HUES48 (cell line): Measurements from ENCODE around the gene SERPIND1.
"Not testable (repeated sequence)": the region's sequence is repeated elsewhere in the genome, so short reads cannot be mapped to it uniquely, and the experiment has no call there.

Source experiments
- H3K27ac ChIP-seq: one replicate; pipeline ENCODE4 v1.7.0; 2013; ENCODE audit warnings: low read depth, low read length, inconsistent platforms
- H3K27me3 ChIP-seq: 2 replicates; pipeline ENCODE4 v1.6.1; 2013; ENCODE audit warnings: mild to moderate bottlenecking, low read length; ENCODE audit not compliant: control insufficient read depth, insufficient read depth
- H3K36me3 ChIP-seq: 2 replicates; pipeline ENCODE4 v1.6.1; 2013; ENCODE audit warnings: low read length; ENCODE audit not compliant: control insufficient read depth, insufficient read depth
- H3K4me1 ChIP-seq: 2 replicates; pipeline ENCODE4 v1.6.1; 2013; ENCODE audit warnings: mild to moderate bottlenecking, low read length; ENCODE audit not compliant: control insufficient read depth, insufficient read depth
- H3K4me3 ChIP-seq: 2 replicates; pipeline ENCODE4 v1.5.1; 2013; ENCODE audit warnings: mild to moderate bottlenecking, low read depth, low read length
- H3K9ac ChIP-seq: 2 replicates; pipeline ENCODE4 v1.6.1; 2013; ENCODE audit warnings: mild to moderate bottlenecking, low read depth, low read length, moderate library complexity
- H3K9me3 ChIP-seq: 2 replicates; pipeline ENCODE4 v1.6.1; 2013; ENCODE audit warnings: low read length; ENCODE audit not compliant: control insufficient read depth, insufficient read depth

The SERPIND1 gene

DNA sequence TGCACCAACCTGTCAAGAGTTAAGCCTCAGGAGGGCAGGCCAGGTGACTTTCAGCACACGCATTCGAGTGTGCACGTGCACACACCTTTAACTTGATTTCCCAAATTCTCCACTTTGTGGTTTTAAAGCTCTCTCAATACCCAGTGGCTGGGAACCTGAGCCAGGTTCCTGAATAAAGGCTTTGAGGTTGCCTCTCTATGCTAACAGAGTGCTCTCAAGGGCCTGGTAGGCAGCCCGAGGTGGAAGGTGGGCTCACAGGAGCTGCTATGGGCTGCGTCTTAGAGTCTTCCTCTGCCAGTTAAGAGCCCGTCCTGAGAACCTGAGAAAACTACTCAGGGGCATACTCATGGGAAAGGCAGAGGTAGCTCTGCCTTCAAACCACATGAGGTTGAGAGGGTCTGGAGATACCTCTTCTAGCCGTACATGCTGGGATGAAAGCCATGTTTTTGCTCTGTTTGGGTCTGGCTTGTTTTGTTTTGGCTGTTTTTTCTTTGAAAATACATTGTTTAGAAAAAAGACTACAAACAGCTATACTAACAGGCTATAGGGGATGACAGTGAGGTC lies 11.6 kb upstream of the SERPIND1 start:
- H3K27ac ChIP-seq, result no peak overlapping the region
- no peaks in the 10 kb centered on the region for H3K9me3 ChIP-seq
- no peak overlapping the region for H3K9ac ChIP-seq
- H3K36me3 ChIP-seq, result peaks cover 37% of the 10 kb centered on the region
- no peak overlapping the region for H3K4me3 ChIP-seq
- H3K27me3 ChIP-seq, result no peaks in the 10 kb centered on the region
- H3K4me1 ChIP-seq, result no peaks in the 10 kb centered on the region

DNA sequence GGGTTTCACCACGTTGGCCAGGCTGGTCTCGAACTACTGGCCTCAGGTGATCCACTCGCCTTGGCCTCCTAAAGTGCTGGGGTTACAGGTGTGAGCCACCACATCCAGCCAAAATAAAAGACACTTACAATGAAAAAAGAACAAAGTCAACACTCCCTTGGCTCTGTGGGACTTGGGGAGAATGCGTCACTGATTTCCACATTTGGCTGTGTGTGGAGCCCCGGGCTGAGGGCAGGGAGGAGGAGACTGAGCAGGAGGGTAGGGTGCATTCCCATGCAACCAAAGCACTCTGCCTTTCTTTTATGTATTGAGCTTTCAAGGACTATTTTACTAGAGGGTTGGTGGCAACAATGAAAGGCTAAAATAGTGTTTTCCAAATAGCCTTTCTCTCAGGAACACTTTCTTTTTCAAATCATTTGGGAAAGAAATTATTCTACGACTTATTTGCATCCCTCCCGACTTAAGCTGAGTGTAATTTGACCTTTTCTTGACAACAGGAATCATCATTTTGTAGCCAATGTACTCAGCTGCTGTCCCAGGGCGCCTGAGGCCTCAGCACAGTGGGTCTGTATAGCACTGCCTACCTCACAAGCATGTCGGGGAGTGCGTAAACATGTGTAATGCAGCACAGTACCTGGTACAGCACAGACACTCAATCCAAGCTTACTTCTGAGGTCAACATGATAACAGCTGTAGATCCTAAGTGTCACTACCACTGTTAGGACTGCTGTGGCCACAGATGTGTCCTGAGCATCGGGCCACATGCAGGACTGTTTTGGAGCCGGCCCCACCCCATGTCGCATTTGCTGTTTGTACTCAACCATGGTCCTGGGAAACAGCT lies 10.1 kb upstream of the SERPIND1 start:
- H3K4me1 ChIP-seq, result no peaks in the 10 kb centered on the region
- H3K36me3 ChIP-seq, result peaks cover 37% of the 10 kb centered on the region
- no peak overlapping the region for H3K9ac ChIP-seq
- no peak overlapping the region for H3K4me3 ChIP-seq
- H3K27ac ChIP-seq, result no peak overlapping the region
- H3K27me3 ChIP-seq, result no peaks in the 10 kb centered on the region
- no peaks in the 10 kb centered on the region for H3K9me3 ChIP-seq

DNA sequence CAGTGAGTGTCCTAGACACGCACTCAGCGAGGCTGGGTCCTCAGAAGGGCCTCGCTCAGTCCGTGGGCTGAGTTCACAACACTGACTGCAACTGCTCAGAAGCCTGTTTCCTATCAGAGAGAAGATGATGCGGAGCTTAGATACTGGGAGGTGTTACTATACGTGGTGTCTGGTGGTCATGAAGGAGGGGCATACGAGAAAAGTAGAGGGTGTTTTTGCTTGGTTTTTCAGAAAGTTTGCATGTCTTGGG lies 9.5 kb upstream of the SERPIND1 start:
- Histone ChIP-seq H3K9me3 (no peaks in the 10 kb centered on the region), H3K4me3 (no peak overlapping the region), H3K27me3 (no peaks in the 10 kb centered on the region), H3K27ac (no peak overlapping the region), H3K36me3 (peaks cover 37% of the 10 kb centered on the region), H3K9ac (no peak overlapping the region), H3K4me1 (no peaks in the 10 kb centered on the region)

GRCh38 chr22:20764729-20765128 lies 9.2 kb upstream of the SERPIND1 start:
- Histone ChIP-seq H3K27ac (no peak overlapping the region), H3K9me3 (no peaks in the 10 kb centered on the region), H3K27me3 (no peaks in the 10 kb centered on the region), H3K4me3 (no peak overlapping the region), H3K9ac (no peak overlapping the region), H3K4me1 (no peaks in the 10 kb centered on the region), H3K36me3 (peaks cover 37% of the 10 kb centered on the region)

DNA sequence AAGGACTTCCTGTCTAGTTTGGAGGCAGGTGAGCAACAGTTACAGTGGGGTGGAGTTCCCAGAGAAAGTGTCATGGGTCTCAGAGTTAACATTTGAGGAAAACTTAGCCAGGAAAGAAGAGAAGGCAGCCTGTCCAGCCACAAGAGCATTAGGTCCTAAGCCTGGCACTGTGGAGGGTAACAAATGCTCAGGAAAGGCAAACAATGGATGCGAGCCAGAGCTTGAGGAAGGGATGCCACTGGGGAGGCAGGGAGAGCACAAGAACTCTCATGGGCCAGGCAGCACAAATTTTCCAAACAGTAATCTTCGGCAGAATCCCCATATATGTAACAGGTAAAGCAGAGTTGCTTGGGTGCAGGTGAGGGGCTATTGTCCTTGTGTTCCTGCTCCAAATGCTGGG lies 8.0 kb upstream of the SERPIND1 start:
- Histone ChIP-seq H3K4me1 (no peaks in the 10 kb centered on the region), H3K27me3 (no peaks in the 10 kb centered on the region), H3K27ac (no peak overlapping the region), H3K9ac (no peak overlapping the region), H3K4me3 (no peak overlapping the region), H3K36me3 (peaks cover 34% of the 10 kb centered on the region), H3K9me3 (no peaks in the 10 kb centered on the region)

- Histone ChIP-seq H3K27ac (no peak overlapping the region), H3K9me3 (no peaks in the 10 kb centered on the region), H3K4me3 (no peak overlapping the region), H3K27me3 (no peaks in the 10 kb centered on the region), H3K36me3 (peaks cover 30% of the 10 kb centered on the region), H3K4me1 (no peaks in the 10 kb centered on the region), H3K9ac (no peak overlapping the region)
Measured at GRCh38 chr22:20766530-20766929, 7.4 kb upstream of the SERPIND1 start.

GRCh38 chr22:20769496-20769826 lies 4.5 kb upstream of the SERPIND1 start:
- H3K27ac ChIP-seq, H3K36me3 ChIP-seq: not testable (repeated sequence)

DNA sequence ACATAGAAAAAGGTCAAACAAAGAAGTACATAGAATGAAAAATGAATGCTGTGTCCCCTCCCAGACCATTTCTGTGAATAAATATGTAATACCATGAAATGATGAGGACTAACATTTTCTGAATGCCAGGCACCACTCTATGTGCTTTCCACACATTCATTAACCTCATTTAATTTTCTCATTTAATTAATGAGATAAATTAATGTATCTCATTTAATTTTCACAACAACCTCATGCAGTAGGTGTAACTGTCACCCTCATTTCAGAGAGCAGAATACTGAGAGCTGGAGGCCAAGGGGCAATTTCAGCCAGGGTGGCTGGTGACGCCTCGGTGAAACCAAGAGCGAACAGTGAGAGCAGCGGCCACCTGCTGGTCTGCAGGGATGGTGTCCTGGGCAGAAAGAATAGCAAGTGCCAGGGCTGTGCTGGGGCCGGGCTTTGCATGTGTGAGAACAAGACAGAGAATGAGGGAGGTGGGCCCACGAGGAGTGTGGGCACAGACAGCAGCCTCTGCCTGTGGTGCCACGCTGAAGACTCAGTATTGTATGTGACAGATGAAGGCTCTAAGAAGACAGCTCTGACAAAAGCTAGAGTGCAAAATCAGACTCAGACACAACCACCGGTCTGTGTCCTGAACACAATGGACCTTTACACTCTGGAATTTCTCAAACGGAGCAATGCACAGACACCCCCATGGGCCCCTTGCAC lies 1.8 kb upstream of the SERPIND1 start:
- Histone ChIP-seq H3K4me1 (no peaks in the 10 kb centered on the region), H3K9ac (no peak overlapping the region), H3K36me3 (no peaks in the 10 kb centered on the region), H3K27ac (no peak overlapping the region), H3K4me3 (no peak overlapping the region), H3K9me3 (no peaks in the 10 kb centered on the region), H3K27me3 (no peaks in the 10 kb centered on the region)

More at GRCh38 chr22:20769496-20769826, 4.5 kb upstream of the SERPIND1 start:
- H3K4me3 ChIP-seq, H3K9ac ChIP-seq, H3K9me3 ChIP-seq, H3K4me1 ChIP-seq, H3K27me3 ChIP-seq: not testable (repeated sequence)

- H3K27me3 ChIP-seq, result no peaks in the 10 kb centered on the region
- H3K9me3 ChIP-seq, result no peaks in the 10 kb centered on the region
- H3K27ac ChIP-seq, result no peak overlapping the region
- H3K4me3 ChIP-seq, result no peak overlapping the region
- H3K4me1 ChIP-seq, result peaks cover 7% of the 10 kb centered on the region
- no peaks in the 10 kb centered on the region for H3K36me3 ChIP-seq
- H3K9ac ChIP-seq, result no peak overlapping the region
Measured at GRCh38 chr22:20774882-20775281, 969 bp downstream of the SERPIND1 start.

DNA sequence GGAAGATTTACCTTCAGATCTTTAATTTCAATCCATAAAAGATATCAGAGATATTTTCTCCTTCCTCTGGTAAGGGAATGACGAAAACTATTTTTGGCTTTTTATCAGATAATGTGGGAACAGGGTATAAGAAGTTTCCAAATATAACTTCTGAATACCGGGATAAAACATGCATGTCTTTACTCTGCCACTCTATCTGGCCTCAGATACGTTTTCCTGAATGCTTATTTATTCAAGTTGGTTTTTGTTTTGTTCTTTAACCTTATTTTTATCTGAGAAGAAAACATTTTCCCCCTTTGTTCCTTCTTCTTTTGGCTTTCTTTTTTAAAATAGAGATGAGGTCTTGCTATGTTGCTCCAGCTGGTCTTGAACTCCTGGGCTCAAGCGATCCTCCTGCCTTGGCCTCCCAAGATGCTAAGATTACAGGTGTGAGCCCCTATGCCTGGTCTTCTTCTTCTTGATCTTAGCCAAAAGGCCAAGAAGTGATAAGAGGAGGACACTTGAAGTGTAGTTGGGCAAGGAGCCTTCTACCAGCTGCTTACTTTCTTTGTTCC lies 1.5 kb downstream of the SERPIND1 start:
- H3K27ac ChIP-seq, result no peak overlapping the region
- H3K27me3 ChIP-seq, result no peaks in the 10 kb centered on the region
- H3K4me3 ChIP-seq, result no peak overlapping the region
- H3K9me3 ChIP-seq, result no peaks in the 10 kb centered on the region
- H3K9ac ChIP-seq, result no peak overlapping the region
- no peaks in the 10 kb centered on the region for H3K36me3 ChIP-seq
- H3K4me1 ChIP-seq, result peaks cover 10% of the 10 kb centered on the region
